Fibroblast of mammary gland (primary cell): Measurements from ENCODE around the gene GSK3B.

ENCODE experiments used
- DNase-seq: peaks from one replicate; pipeline ENCODE4 v3.0.0-alpha.2; 2010; ENCODE audit warnings: low read depth
- H3K4me3 ChIP-seq: 2 replicates; pipeline ENCODE4 v1.5.1; 2011; ENCODE audit warnings: low read depth, mild to moderate bottlenecking, low read length, moderate library complexity; ENCODE audit not compliant: control insufficient read depth
- TF ChIP-seq, protein P1 (sequence below): conservative IDR thresholded peaks from 2 replicates; pipeline ENCODE4 v1.5.1; 2011; ENCODE audit warnings: low read depth, low read length, inconsistent platforms; ENCODE audit not compliant: control insufficient read depth, insufficient read depth

The GSK3B gene

DNA sequence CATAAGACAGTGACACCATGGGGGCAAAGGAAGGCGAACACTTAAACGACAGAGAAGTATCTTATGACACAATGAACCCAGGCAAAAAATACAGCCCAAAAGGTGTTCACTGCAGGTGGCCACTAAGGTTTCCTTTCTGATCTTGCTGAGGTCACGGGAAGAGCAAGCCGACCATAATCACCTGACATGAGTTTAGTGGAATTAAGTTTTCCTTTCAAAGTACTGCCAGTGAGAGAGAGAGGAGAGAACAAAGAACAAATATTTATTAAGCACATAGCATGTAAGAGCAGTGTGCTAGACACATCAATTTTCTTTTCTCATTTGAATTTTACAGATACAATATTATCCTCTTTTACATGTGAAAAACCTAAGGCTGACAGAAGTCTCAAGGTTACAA lies 210.1 kb downstream of the GSK3B start:
- no peak for DNase-seq
- no peak overlapping the region for H3K4me3 ChIP-seq
- TF ChIP-seq, protein P1, sequence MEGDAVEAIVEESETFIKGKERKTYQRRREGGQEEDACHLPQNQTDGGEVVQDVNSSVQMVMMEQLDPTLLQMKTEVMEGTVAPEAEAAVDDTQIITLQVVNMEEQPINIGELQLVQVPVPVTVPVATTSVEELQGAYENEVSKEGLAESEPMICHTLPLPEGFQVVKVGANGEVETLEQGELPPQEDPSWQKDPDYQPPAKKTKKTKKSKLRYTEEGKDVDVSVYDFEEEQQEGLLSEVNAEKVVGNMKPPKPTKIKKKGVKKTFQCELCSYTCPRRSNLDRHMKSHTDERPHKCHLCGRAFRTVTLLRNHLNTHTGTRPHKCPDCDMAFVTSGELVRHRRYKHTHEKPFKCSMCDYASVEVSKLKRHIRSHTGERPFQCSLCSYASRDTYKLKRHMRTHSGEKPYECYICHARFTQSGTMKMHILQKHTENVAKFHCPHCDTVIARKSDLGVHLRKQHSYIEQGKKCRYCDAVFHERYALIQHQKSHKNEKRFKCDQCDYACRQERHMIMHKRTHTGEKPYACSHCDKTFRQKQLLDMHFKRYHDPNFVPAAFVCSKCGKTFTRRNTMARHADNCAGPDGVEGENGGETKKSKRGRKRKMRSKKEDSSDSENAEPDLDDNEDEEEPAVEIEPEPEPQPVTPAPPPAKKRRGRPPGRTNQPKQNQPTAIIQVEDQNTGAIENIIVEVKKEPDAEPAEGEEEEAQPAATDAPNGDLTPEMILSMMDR: no peak

DNA sequence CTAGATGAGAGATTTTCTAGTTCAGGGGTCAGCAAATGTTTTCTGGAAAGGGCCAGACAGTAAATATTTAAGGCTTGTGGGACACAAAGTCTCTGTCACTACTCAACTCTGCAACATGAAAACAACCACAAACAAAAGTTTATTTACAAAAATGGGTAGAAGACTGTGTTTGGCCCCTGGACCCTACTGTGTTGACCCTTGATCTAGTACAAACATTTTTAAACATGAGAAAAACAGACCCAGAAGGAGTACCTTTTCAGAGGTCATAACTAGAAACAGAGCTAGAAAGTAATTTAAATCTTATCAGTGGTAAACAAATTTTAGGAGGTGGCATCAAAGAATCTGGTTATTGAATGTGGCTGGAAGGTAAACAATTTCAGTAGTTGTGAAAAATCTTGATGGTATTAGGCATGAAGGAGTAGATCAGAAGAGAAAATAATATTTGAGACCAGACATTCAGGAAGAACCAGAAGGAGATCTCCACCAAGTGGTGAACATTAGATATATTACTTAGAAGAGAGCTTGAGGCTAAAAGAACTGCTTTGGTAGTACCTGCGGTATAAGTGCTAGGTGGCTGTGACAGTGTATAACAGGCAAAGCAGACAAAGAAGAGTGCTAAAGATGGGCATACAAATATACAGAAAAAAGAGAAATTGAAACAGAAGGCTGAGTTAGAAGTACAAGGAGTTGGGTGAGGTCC lies 210.6 kb downstream of the GSK3B start:
- H3K4me3 ChIP-seq: no peak overlapping the region
- DNase-seq: no peak
- TF ChIP-seq, protein P1: no peak

- TF ChIP-seq, protein P1: no peak
- H3K4me3 ChIP-seq: no peak overlapping the region
- DNase-seq: peak; percentile 17
These were observed 213.3 kb downstream of the GSK3B start for GRCh38 chr3:119880966-119881365.

DNA sequence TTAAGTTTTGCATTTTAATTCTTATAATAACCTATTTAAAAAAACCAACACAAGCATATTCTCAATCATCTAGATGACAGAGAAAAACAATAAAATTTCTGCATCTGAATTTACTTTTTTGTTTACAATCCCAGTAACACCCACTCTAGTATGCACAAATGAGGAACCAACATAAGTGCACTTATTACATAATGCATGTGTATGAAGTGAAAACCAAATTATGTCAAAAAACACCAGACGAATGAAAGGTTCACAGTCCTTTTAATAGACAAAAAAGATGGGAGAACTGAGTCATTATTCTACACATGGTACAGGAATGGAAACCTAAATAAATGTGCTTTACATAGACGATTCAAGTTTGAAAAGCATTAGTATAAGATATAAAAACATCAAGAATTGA lies 220.6 kb downstream of the GSK3B start:
- TF ChIP-seq, protein P1: no peak
- no peak overlapping the region for H3K4me3 ChIP-seq
- no peak for DNase-seq

DNA sequence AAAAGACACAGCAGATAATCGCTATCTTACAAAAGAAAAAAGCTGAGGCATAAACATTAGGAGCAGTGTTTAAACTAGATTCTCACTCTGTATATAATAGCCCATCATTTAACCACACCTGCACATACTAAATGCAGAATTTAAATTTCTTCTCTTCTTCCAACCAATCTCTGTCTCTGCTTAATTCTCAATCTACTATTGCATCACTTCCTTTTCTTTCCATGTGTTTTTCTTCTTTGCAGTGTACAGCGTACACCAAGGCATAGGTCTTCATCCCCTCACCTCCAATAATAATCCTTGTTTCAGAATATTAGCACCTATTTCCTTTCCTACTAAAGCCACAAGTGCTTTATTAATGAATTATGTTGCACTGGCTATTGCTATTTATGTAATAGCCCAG lies 221.5 kb downstream of the GSK3B start:
- no peak for DNase-seq
- TF ChIP-seq, protein P1: no peak
- no peak overlapping the region for H3K4me3 ChIP-seq

DNA sequence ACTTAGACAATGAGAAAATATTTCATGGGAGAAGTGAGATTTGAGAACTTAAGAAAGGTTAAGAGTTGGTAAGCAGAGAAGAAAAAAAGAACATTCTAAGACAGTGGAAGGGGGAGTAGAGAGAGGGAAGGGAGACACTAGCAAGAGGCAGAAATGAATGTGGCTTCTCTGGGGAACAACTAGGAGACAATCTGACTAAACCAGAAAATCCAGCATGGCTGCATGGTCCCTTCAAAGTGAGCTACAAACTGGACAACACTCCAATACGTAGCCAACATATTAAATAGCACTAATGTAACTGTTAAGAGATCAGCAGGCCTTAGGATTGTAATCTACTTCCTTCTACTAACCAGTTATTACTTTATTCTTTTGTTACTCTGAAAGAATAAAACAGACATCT lies 222.7 kb downstream of the GSK3B start:
- DNase-seq: no peak
- no peak overlapping the region for H3K4me3 ChIP-seq
- TF ChIP-seq, protein P1: no peak

GRCh38 chr3:119870512-119870911 lies 223.7 kb downstream of the GSK3B start:
- no peak for DNase-seq
- H3K4me3 ChIP-seq: no peak overlapping the region
- TF ChIP-seq, protein P1: no peak
